ENCODE data around the gene EFNA3. TPM values are rescaled to one million over a fixed set of nuclear protein-coding genes. Genes with fewer than 3 reads are reported as not detected.

EFNA3 gene
- total and polyA plus RNA-seq, 9 of the 15 experiments (the other 6 are each of a cell fraction or from before 2014, with no cell fraction given): 0.59 to 7.9 (median 4.7) TPM

GRCh38 chr1:155071701-155072100 is 6.9 kb upstream of the EFNA3 start (continued):
- no peak for TF ChIP-seq NR2C1 (IDR thresholded peaks at IDR 0.05)
- no peak for TF ChIP-seq NR2C1 (tag; IDR thresholded peaks at IDR 0.05)
- no peak for TF ChIP-seq STAT5B (CRISPR knock-in tag; IDR thresholded peaks at IDR 0.05)
- TF ChIP-seq MEF2D (tag; conservative IDR thresholded peaks at IDR 0.05; ENCODE audit: low read depth): no peak
- TF ChIP-seq CREB1 (IDR thresholded peaks at IDR 0.05): no peak
- no peak for TF ChIP-seq CREB1 (CRISPR knock-in tag; IDR thresholded peaks at IDR 0.05)

- Histone ChIP-seq H3K4me1 (replicated peaks in 1 of 2; ENCODE audit: control insufficient read depth in 2 of 2, insufficient read depth in 2 of 2, low read length in 2 of 2) (peaks cover 33 to 42% of the 10 kb centered on the region in 2 experiments), H3K9ac (ENCODE audit: insufficient read depth in 1 of 2, low read depth in 2 of 2, low read length in 2 of 2) (0 out of 4 replicates have a peak overlapping the region, but pooled peaks of 1 of the 2 experiments have one; percentile 70), H3K27ac (ENCODE audit: extremely low read depth, low read depth, low read length) (no peak overlapping the region), H3K27me3 (ENCODE audit: control insufficient read depth in 2 of 2, insufficient read depth in 2 of 2, low read length in 2 of 2) (no peaks in the 10 kb centered on the region), H3K9me1 (ENCODE audit: control insufficient read depth, insufficient read depth, low read length) (no peaks in the 10 kb centered on the region), H3K4me2 (ENCODE audit: insufficient read depth, low read length) (no peak overlapping the region), H3K9me3 (replicated peaks; ENCODE audit: control insufficient read depth, insufficient read depth, low read depth, low read length) (no peaks in the 10 kb centered on the region), H4K20me1 (replicated peaks; ENCODE audit: control insufficient read depth, insufficient read depth, low read length) (no peaks in the 10 kb centered on the region; the same call in 1 of the 2 replicates), H3K36me3 (ENCODE audit: control insufficient read depth, insufficient read depth, low read length) (peaks cover 11% of the 10 kb centered on the region; the same call in 1 of the 3 replicates), H3K79me2 (ENCODE audit: control insufficient read depth, insufficient read depth, low read length) (no peaks in the 10 kb centered on the region), H2AFZ (ENCODE audit: low read depth, low read length) (no peak overlapping the region), H3K4me3 (no peak overlapping the region)
- DNase-seq (ENCODE audit: extremely low read depth in 1 of 4, low spot score in 3 of 4) (no peak), FAIRE-seq (no peak), ATAC-seq (no peak)
- 28% methylated on average over 6 of the region's 7 CpGs for WGBS (ENCODE audit: insufficient coverage, low coverage, missing lambda C conversion rate)
- no TSS peak for BruUV-seq (replicated peaks)
- intact Hi-C loops (cut with micrococcal nuclease) (no loop called here), in situ Hi-C loops (cut with MboI) (no loop called here)
- TF ChIP-seq BCLAF1 (IDR thresholded peaks at IDR 0.05; ENCODE audit: borderline replicate concordance in 1 of 2, control insufficient read depth in 1 of 2, low read depth in 2 of 2, low read length in 1 of 2) (no peak), MAFG (tag; conservative IDR thresholded peaks at IDR 0.05) (no peak), CEBPG (CRISPR knock-in tag; IDR thresholded peaks at IDR 0.05) (no peak), CEBPG (tag; conservative IDR thresholded peaks at IDR 0.05 in 1 of 2, IDR thresholded peaks at IDR 0.05 in 1 of 2) (no peak), ZNF184 (CRISPR knock-in tag; IDR thresholded peaks at IDR 0.05) (no peak), ARNT (IDR thresholded peaks at IDR 0.05) (no peak), CBX5 (IDR thresholded peaks at IDR 0.05; ENCODE audit: borderline replicate concordance, low read depth) (no peak), ZNF280B (CRISPR knock-in tag; IDR thresholded peaks at IDR 0.05) (no peak), GATAD2A (IDR thresholded peaks at IDR 0.05) (no peak)
- ChIA-PET CTCF (ENCODE audit: low intra/inter-chr PET ratio) (no interaction called here), POLR2A (interaction anchor here (0.6 to 0.8 kb wide), 4 partner anchors 21 to 728 kb away, joined by 3 to 4 read pairs (median 3); no protein-coding TSS in a partner anchor)
These were observed 5.9 kb upstream of the EFNA3 start for GRCh38 chr1:155072531-155073289.
